Parathyroid adenoma (tissue), 2 donors: ENCODE data around the gene DDX49.

ENCODE experiments used
- H2AFZ ChIP-seq: fragments of 300-600 bp; sonication (generic); one replicate; pipeline ENCODE4 v1.7.0; 2017; ENCODE audit warnings: antibody characterized with exemption, mild to moderate bottlenecking
- H3K27ac ChIP-seq: fragments of 300-600 bp; sonication (generic); one replicate; pipeline ENCODE4 v1.7.0; 2017
- H3K27me3 ChIP-seq: fragments of 300-600 bp; sonication (generic); one replicate; pipeline ENCODE4 v1.7.0; 2017; ENCODE audit warnings: low read length; ENCODE audit not compliant: control insufficient read depth, insufficient read depth
- H3K36me3 ChIP-seq: fragments of 300-600 bp; sonication (generic); one replicate; pipeline ENCODE4 v1.7.0; 2017; ENCODE audit warnings: low read length; ENCODE audit not compliant: control insufficient read depth, insufficient read depth
- H3K4me1 ChIP-seq: fragments of 300-600 bp; sonication (generic); one replicate; pipeline ENCODE4 v1.7.0; 2017; ENCODE audit warnings: control low read depth
- H3K4me2 ChIP-seq: fragments of 300-600 bp; sonication (generic); one replicate; pipeline ENCODE4 v1.7.0; 2017; ENCODE audit warnings: low read length
- H3K4me3 ChIP-seq: fragments of 300-600 bp; sonication (generic); one replicate; pipeline ENCODE4 v1.7.0; 2017; ENCODE audit warnings: low read depth, low read length
- H3K79me2 ChIP-seq: fragments of 300-600 bp; sonication (generic); one replicate; pipeline ENCODE4 v1.7.0; 2017; ENCODE audit warnings: control low read depth
- H3K9ac ChIP-seq: fragments of 300-600 bp; sonication (generic); one replicate; pipeline ENCODE4 v1.7.0; 2017; ENCODE audit warnings: mild to moderate bottlenecking
- H3K9me3 ChIP-seq: fragments of 300-600 bp; sonication (generic); one replicate; pipeline ENCODE4 v1.7.0; 2017; ENCODE audit warnings: low read length; ENCODE audit not compliant: control insufficient read depth
- CTCF ChIP-seq: fragments of 300-600 bp; sonication (generic); IDR thresholded peaks from one replicate; pipeline ENCODE4 v1.7.0; 2017; ENCODE audit warnings: antibody characterized with exemption, mild to moderate bottlenecking
- donor health status: primary hyperparathyroidism.

DDX49 gene

GRCh38 chr19:18941628-18942354 lies 22.3 kb downstream of the DDX49 start:
- H2AFZ ChIP-seq = peak overlapping the region; percentile 83

GRCh38 chr19:18942692-18943091 lies 23.2 kb downstream of the DDX49 start:
- H3K9me3 ChIP-seq = no peaks in the 10 kb centered on the region
- H3K36me3 ChIP-seq = no peaks in the 10 kb centered on the region
- TF ChIP-seq CTCF = no peak

More at GRCh38 chr19:18941628-18942354, 22.3 kb downstream of the DDX49 start:
- no peak overlapping the region for H3K4me3 ChIP-seq
- peaks cover 7% of the 10 kb centered on the region for H3K4me1 ChIP-seq
- H3K9me3 ChIP-seq = no peaks in the 10 kb centered on the region
- TF ChIP-seq CTCF = no peak
- H3K79me2 ChIP-seq = peaks cover 2% of the 10 kb centered on the region
- H3K36me3 ChIP-seq = no peaks in the 10 kb centered on the region
- no peak overlapping the region for H3K4me2 ChIP-seq
- no peak overlapping the region for H3K27ac ChIP-seq
- no peaks in the 10 kb centered on the region for H3K27me3 ChIP-seq
- H3K9ac ChIP-seq = no peak overlapping the region

GRCh38 chr19:18943465-18943864 lies 23.9 kb downstream of the DDX49 start:
- Histone ChIP-seq H2AFZ (no peak overlapping the region), H3K4me2 (no peak overlapping the region), H3K4me3 (no peak overlapping the region), H3K79me2 (peaks cover 2% of the 10 kb centered on the region), H3K9ac (no peak overlapping the region), H3K9me3 (no peaks in the 10 kb centered on the region), H3K27me3 (no peaks in the 10 kb centered on the region), H3K27ac (no peak overlapping the region), H3K4me1 (peaks cover 7% of the 10 kb centered on the region), H3K36me3 (no peaks in the 10 kb centered on the region)
- TF ChIP-seq CTCF = no peak

More at GRCh38 chr19:18942692-18943091, 23.2 kb downstream of the DDX49 start:
- Histone ChIP-seq H3K27ac (no peak overlapping the region), H3K4me3 (no peak overlapping the region), H3K9ac (no peak overlapping the region), H3K4me1 (peaks cover 7% of the 10 kb centered on the region), H3K4me2 (no peak overlapping the region), H3K79me2 (peaks cover 2% of the 10 kb centered on the region), H3K27me3 (no peaks in the 10 kb centered on the region), H2AFZ (no peak overlapping the region)

- no peak overlapping the region for H3K9ac ChIP-seq
- no peaks in the 10 kb centered on the region for H3K36me3 ChIP-seq
- no peak overlapping the region for H2AFZ ChIP-seq
- H3K4me3 ChIP-seq = no peak overlapping the region
- H3K27ac ChIP-seq = no peak overlapping the region
- H3K4me2 ChIP-seq = no peak overlapping the region
- no peaks in the 10 kb centered on the region for H3K9me3 ChIP-seq
- no peak for TF ChIP-seq CTCF
- no peaks in the 10 kb centered on the region for H3K79me2 ChIP-seq
- H3K4me1 ChIP-seq = peaks cover 4% of the 10 kb centered on the region
- H3K27me3 ChIP-seq = no peaks in the 10 kb centered on the region
These were observed 25.8 kb downstream of the DDX49 start for GRCh38 chr19:18945297-18945696.

- Histone ChIP-seq H3K4me2 (no peak overlapping the region), H3K36me3 (no peaks in the 10 kb centered on the region), H3K9ac (no peak overlapping the region), H2AFZ (no peak overlapping the region), H3K4me1 (peaks cover 4% of the 10 kb centered on the region), H3K27me3 (no peaks in the 10 kb centered on the region), H3K9me3 (no peaks in the 10 kb centered on the region), H3K27ac (no peak overlapping the region), H3K79me2 (no peaks in the 10 kb centered on the region), H3K4me3 (no peak overlapping the region)
- TF ChIP-seq CTCF = no peak
These were observed 26.8 kb downstream of the DDX49 start for GRCh38 chr19:18946335-18946734.
